Loucy (cell line): Measurements from ENCODE around the gene SCO2.

ENCODE experiments used
- EZH2phosphoT487 ChIP-seq: fragments of 200-600 bp; IDR thresholded peaks from 2 replicates; pipeline ENCODE4 v1.6.1; 2018; ENCODE audit warnings: antibody characterized with exemption, mild to moderate bottlenecking, moderate library complexity, borderline replicate concordance
- TF ChIP-seq, protein P1 (sequence below): fragments of 200-600 bp; sonication (generic); conservative IDR thresholded peaks from 2 replicates; pipeline ENCODE4 v1.5.1; 2014; ENCODE audit warnings: mild to moderate bottlenecking, antibody characterized with exemption, low read length

DNA sequence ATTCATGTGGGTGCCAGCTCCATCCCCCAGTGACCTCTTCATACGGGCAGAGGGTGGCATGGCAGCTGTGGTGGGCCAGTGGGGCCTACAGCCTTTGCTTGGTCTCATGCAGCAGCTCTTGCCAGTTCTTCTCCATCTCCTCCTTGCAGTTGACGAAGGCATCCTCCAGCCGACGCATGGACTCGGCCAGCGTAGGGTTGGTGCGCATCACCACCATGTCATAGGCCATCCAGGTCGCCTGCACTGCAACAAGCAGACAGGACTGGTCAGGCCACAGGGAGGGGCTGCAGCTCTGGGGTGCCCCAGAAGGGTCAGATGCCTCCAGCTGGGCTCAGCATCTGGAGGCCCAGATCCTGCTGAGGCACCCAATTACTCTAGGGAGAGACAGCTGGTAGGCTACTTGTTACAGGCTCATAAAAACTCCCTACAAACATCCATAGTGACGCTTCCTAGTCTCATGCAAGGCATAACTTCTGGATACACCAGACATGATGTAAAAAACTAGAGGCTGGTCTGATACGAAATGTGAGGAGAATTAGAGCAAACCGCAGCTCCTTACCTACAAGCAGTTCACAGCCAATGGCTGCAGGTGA is 25.9 kb upstream of the SCO2 start:
- TF ChIP-seq EZH2phosphoT487 = no peak
- TF ChIP-seq, protein P1, sequence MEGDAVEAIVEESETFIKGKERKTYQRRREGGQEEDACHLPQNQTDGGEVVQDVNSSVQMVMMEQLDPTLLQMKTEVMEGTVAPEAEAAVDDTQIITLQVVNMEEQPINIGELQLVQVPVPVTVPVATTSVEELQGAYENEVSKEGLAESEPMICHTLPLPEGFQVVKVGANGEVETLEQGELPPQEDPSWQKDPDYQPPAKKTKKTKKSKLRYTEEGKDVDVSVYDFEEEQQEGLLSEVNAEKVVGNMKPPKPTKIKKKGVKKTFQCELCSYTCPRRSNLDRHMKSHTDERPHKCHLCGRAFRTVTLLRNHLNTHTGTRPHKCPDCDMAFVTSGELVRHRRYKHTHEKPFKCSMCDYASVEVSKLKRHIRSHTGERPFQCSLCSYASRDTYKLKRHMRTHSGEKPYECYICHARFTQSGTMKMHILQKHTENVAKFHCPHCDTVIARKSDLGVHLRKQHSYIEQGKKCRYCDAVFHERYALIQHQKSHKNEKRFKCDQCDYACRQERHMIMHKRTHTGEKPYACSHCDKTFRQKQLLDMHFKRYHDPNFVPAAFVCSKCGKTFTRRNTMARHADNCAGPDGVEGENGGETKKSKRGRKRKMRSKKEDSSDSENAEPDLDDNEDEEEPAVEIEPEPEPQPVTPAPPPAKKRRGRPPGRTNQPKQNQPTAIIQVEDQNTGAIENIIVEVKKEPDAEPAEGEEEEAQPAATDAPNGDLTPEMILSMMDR = no peak
